Mesenteric fat pad (tissue), 1 donor: ENCODE measurements around the gene CNPY2. TPM values are rescaled to one million over a fixed set of nuclear protein-coding genes. Genes with fewer than 3 reads are reported as not detected.

Experiments
- DNase-seq: peaks from one replicate; pipeline ENCODE4 v3.0.0-alpha.2; 2020; ENCODE audit warnings: low spot score
- total RNA-seq: library from RNA; stranded (reverse); fragmentation: NEBNext Ultra II Directional; extraction: Animal tissue kit (Norgen Biotek cat#: 25700); gene quantifications from one replicate; pipeline ENCODE4 v1.2.1, GENCODE V29; 2021
- donor health status: DM: yes; HTN: yes; CAD: no.

Gene CNPY2
- total RNA-seq, 1 donor from 2014 or later = 87.9 TPM

DNA sequence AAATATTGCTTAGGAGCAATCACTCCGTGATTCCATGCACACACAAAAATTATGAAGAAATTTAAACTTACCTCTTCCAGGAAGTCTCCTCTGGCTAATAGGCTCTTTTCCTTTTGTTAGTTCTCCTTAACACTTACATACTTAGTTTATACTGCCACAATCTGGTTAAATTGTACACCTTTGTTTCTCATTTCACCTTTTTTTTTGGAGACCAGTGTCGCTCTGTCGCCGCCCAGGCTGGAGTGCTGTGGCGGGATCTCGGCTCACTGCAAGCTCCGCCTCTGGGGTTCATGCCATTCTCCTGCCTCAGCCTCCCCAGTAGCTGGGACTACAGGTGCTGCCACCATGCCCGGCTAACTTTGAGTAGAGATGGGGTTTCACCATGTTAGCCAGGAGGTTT is 55.4 kb downstream of the CNPY2 start:
- DNase-seq = no peak

Other genes starting within 250 kb of the CNPY2 start
- gene ERBB3, start 235.8 kb downstream of the CNPY2 start, total RNA-seq = 1.9 TPM
- gene PA2G4, start 211.4 kb downstream of the CNPY2 start, total RNA-seq = 99.5 TPM
- gene RPL41, start 199.4 kb downstream of the CNPY2 start, total RNA-seq = 2,287 TPM
- gene ZC3H10, start 197.7 kb downstream of the CNPY2 start, total RNA-seq = 7.9 TPM
- gene ESYT1, start 187.7 kb downstream of the CNPY2 start, total RNA-seq = 435 TPM
- 41.3 TPM for gene MYL6B, start 163.4 kb downstream of the CNPY2 start, total RNA-seq
- gene MYL6, start 157.6 kb downstream of the CNPY2 start, total RNA-seq = 2,743 TPM
- 113 TPM for gene SMARCC2, start 126.5 kb downstream of the CNPY2 start, total RNA-seq
- gene RNF41, start 94.1 kb downstream of the CNPY2 start, total RNA-seq = 93.8 TPM
- gene NABP2, start 91.6 kb downstream of the CNPY2 start, total RNA-seq = 18.2 TPM
- gene SLC39A5, start 85.9 kb downstream of the CNPY2 start, total RNA-seq = 0.16 TPM
- gene ANKRD52, start 57.6 kb downstream of the CNPY2 start, total RNA-seq = 46.8 TPM
- 7.7 TPM for gene COQ10A, start 49.0 kb downstream of the CNPY2 start, total RNA-seq
- gene CS, start 15.7 kb downstream of the CNPY2 start, total RNA-seq = 374 TPM
- gene PAN2, start 18.0 kb upstream of the CNPY2 start, total RNA-seq = 38.7 TPM
- 0.55 TPM for gene IL23A, start 22.9 kb upstream of the CNPY2 start, total RNA-seq
- gene STAT2, start 44.1 kb upstream of the CNPY2 start, total RNA-seq = 216 TPM
- not detected for gene APOF, start 46.9 kb upstream of the CNPY2 start, total RNA-seq
- gene TIMELESS, start 133.4 kb upstream of the CNPY2 start, total RNA-seq = 6.0 TPM
- not detected for gene MIP, start 138.7 kb upstream of the CNPY2 start, total RNA-seq
- gene SPRYD4, start 152.6 kb upstream of the CNPY2 start, total RNA-seq = 3.0 TPM
- not detected for gene GLS2, start 172.2 kb upstream of the CNPY2 start, total RNA-seq
- gene RBMS2, start 205.8 kb upstream of the CNPY2 start, total RNA-seq = 63.1 TPM